ENCODE results near the gene CD300E.

CD300E gene

GRCh38 chr17:74603037-74603635 is 20.4 kb downstream of the CD300E start:
- Histone ChIP-seq H3K9ac (no peak overlapping the region), H3K27me3 (peaks cover 44% of the 10 kb centered on the region), H3K36me3 (no peaks in the 10 kb centered on the region), H3K27ac (no peak overlapping the region), H3K4me1 (peaks cover 90% of the 10 kb centered on the region), H3K4me2 (peak overlapping the region; percentile 80), H3K4me3 (no peak overlapping the region), H3K9me3 (peaks cover 15% of the 10 kb centered on the region), H4K20me1 (peaks cover 38% of the 10 kb centered on the region)
- TF ChIP-seq Cebpa-rat (IDR thresholded peaks at IDR 0.05), result no peak

- Histone ChIP-seq H3K9ac (no peak overlapping the region), H3K4me3 (no peak overlapping the region), H3K9me3 (peaks cover 7% of the 10 kb centered on the region; the same call in 1 of the 2 replicates), H3K4me2 (peak overlapping the region; percentile 80), H4K20me1 (peaks cover 38% of the 10 kb centered on the region), H3K27ac (no peak overlapping the region), H3K36me3 (no peaks in the 10 kb centered on the region), H3K4me1 (peaks cover 84% of the 10 kb centered on the region), H3K27me3 (peaks cover 38% of the 10 kb centered on the region)
- no peak for TF ChIP-seq Cebpa-rat (IDR thresholded peaks at IDR 0.05)
Observed at GRCh38 chr17:74601944-74602572, 21.5 kb downstream of the CD300E start.

- H3K27me3 ChIP-seq, result peaks cover 14% of the 10 kb centered on the region; the same call in 1 of the 2 replicates
- H3K9ac ChIP-seq, result no peak overlapping the region
- no peak overlapping the region for H3K4me3 ChIP-seq
- no peaks in the 10 kb centered on the region for H3K9me3 ChIP-seq
- no peaks in the 10 kb centered on the region for H3K36me3 ChIP-seq
- H4K20me1 ChIP-seq, result peaks cover 31% of the 10 kb centered on the region
- H3K27ac ChIP-seq, result no peak overlapping the region; the same call in 1 of the 2 replicates
- peak overlapping the region; percentile 67 for H3K4me2 ChIP-seq
- H3K4me1 ChIP-seq, result peaks cover 59% of the 10 kb centered on the region
- no peak for TF ChIP-seq Cebpa-rat (IDR thresholded peaks at IDR 0.05)
Observed at GRCh38 chr17:74599448-74599939, 24.0 kb downstream of the CD300E start.

GRCh38 chr17:74599023-74599399 is 24.5 kb downstream of the CD300E start:
- TF ChIP-seq Cebpa-rat (IDR thresholded peaks at IDR 0.05), result no peak
- Histone ChIP-seq H3K9me3 (no peaks in the 10 kb centered on the region), H3K4me1 (peaks cover 54% of the 10 kb centered on the region), H3K27me3 (peaks cover 14% of the 10 kb centered on the region; the same call in 1 of the 2 replicates), H3K27ac (no peak overlapping the region; the same call in 1 of the 2 replicates), H4K20me1 (peaks cover 26% of the 10 kb centered on the region), H3K4me2 (peak overlapping the region; percentile 67), H3K4me3 (no peak overlapping the region), H3K36me3 (no peaks in the 10 kb centered on the region), H3K9ac (no peak overlapping the region)

GRCh38 chr17:74598346-74599022 is 25.1 kb downstream of the CD300E start:
- TF ChIP-seq Cebpa-rat (IDR thresholded peaks at IDR 0.05), result no peak
- Histone ChIP-seq H3K9me3 (no peaks in the 10 kb centered on the region), H3K27me3 (peaks cover 14% of the 10 kb centered on the region; the same call in 1 of the 2 replicates), H4K20me1 (peaks cover 20% of the 10 kb centered on the region), H3K4me1 (peaks cover 49% of the 10 kb centered on the region), H3K4me2 (peak overlapping the region; percentile 67), H3K36me3 (no peaks in the 10 kb centered on the region), H3K4me3 (no peak overlapping the region), H3K27ac (no peak overlapping the region), H3K9ac (no peak overlapping the region)

GRCh38 chr17:74597069-74597790 is 26.3 kb downstream of the CD300E start:
- Histone ChIP-seq H3K4me2 (no peak overlapping the region), H4K20me1 (peaks cover 8% of the 10 kb centered on the region; the same call in 1 of the 2 replicates), H3K27ac (no peak overlapping the region), H3K9ac (no peak overlapping the region), H3K36me3 (no peaks in the 10 kb centered on the region), H3K4me1 (peaks cover 42% of the 10 kb centered on the region), H3K27me3 (peaks cover 2% of the 10 kb centered on the region; the same call in 1 of the 2 replicates), H3K9me3 (no peaks in the 10 kb centered on the region), H3K4me3 (no peak overlapping the region)
- no peak for TF ChIP-seq Cebpa-rat (IDR thresholded peaks at IDR 0.05)

- H3K27me3 ChIP-seq, result no peaks in the 10 kb centered on the region
- peaks cover 8% of the 10 kb centered on the region; the same call in 1 of the 2 replicates for H4K20me1 ChIP-seq
- H3K4me1 ChIP-seq, result peaks cover 33% of the 10 kb centered on the region
- H3K27ac ChIP-seq, result no peak overlapping the region
- no peak overlapping the region for H3K4me2 ChIP-seq
- TF ChIP-seq Cebpa-rat (IDR thresholded peaks at IDR 0.05), result no peak
- H3K4me3 ChIP-seq, result no peak overlapping the region
- no peaks in the 10 kb centered on the region for H3K36me3 ChIP-seq
- no peaks in the 10 kb centered on the region for H3K9me3 ChIP-seq
- no peak overlapping the region for H3K9ac ChIP-seq
Observed at GRCh38 chr17:74595037-74595750, 28.3 kb downstream of the CD300E start.

- Histone ChIP-seq H3K4me2 (peak within 1 kb of the TSS; percentile 29; the same call in 1 of the 2 replicates), H3K4me1 (peaks cover 11% of the 10 kb centered on the region; the same call in 1 of the 2 replicates), H3K4me3 (no peak within 1 kb of the TSS), H3K27me3 (no peaks in the 10 kb centered on the region), H3K9ac (no peak within 1 kb of the TSS), H4K20me1 (no peaks in the 10 kb centered on the region), H3K36me3 (no peaks in the 10 kb centered on the region), H3K27ac (no peak within 1 kb of the TSS), H3K9me3 (no peaks in the 10 kb centered on the region)
- no peak for TF ChIP-seq Cebpa-rat (IDR thresholded peaks at IDR 0.05)
Observed at GRCh38 chr17:74592087-74592990, 31.2 kb downstream of the CD300E start, which contains the start of gene CD300LD. Gene CD300LD (minus strand): TSS chr17:74592283. CDS start chr17:74592202, 81 bp downstream.

All from BLaER1 (cell line).